Astrocyte of the cerebellum (primary cell): ENCODE measurements around the gene HYAL1.
"Not testable (repeated sequence)": the region's sequence is repeated elsewhere in the genome, so short reads cannot be mapped to it uniquely, and the experiment has no call there.

ENCODE experiments used
- DNase-seq: peaks from one replicate; pipeline ENCODE4 v3.0.0-alpha.2; 2011; ENCODE audit warnings: low read depth
- H3K4me3 ChIP-seq: 2 replicates; pipeline ENCODE4 v1.5.1; 2011; ENCODE audit warnings: mild to moderate bottlenecking, low read depth, low read length, moderate library complexity
- CTCF ChIP-seq: IDR thresholded peaks from 2 replicates; pipeline ENCODE4 v1.5.1; 2012; ENCODE audit warnings: low read length, low read depth, moderate library complexity, mild to moderate bottlenecking; ENCODE audit errors: missing control alignments
- in situ Hi-C: cut with HindIII; loops from 2 replicates; pipeline ENCODE4 v1.10.0; 2017; ENCODE audit warnings: low sequenced_read_pairs

HYAL1 gene

GRCh38 chr3:50263478-50264382, 39.6 kb downstream of the HYAL1 start:
- TF ChIP-seq CTCF = no peak
- DNase-seq = no peak
- H3K4me3 ChIP-seq = no peak overlapping the region
- in situ Hi-C loops = no loop called here

- no peak for DNase-seq
- H3K4me3 ChIP-seq = no peak overlapping the region
- TF ChIP-seq CTCF = no peak
- in situ Hi-C loops = no loop called here
These were observed 40.6 kb downstream of the HYAL1 start for GRCh38 chr3:50262778-50263177.

- DNase-seq, in situ Hi-C loops, H3K4me3 ChIP-seq: not testable (repeated sequence)
These were observed 41.2 kb downstream of the HYAL1 start for GRCh38 chr3:50262200-50262599.

GRCh38 chr3:50261505-50261904, 41.9 kb downstream of the HYAL1 start:
- no peak for TF ChIP-seq CTCF
- in situ Hi-C loops = no loop called here
- no peak for DNase-seq
- no peak overlapping the region for H3K4me3 ChIP-seq

- TF ChIP-seq CTCF = no peak
- peak overlapping the region; percentile 33 for H3K4me3 ChIP-seq
- in situ Hi-C loops = no loop called here
- DNase-seq = no peak
These were observed 42.4 kb downstream of the HYAL1 start for GRCh38 chr3:50260942-50261441.

- H3K4me3 ChIP-seq = peak overlapping the region; percentile 33
- DNase-seq = peak; percentile 68
- in situ Hi-C loops = no loop called here
- peak; percentile 89 for TF ChIP-seq CTCF
These were observed 43.1 kb downstream of the HYAL1 start for GRCh38 chr3:50260027-50260941.
